GM18867 (cell line): ENCODE data around the gene EIPR1.

Experiments
- ATAC-seq: cut with Tn5 transposase; IDR thresholded peaks from one replicate; pipeline ENCODE4 v1.9.1; 2021; ENCODE audit warnings: mild to moderate bottlenecking, moderate library complexity; ENCODE audit not compliant: unreplicated experiment

The EIPR1 gene

GRCh38 chr2:3309496-3310355 lies 67.9 kb downstream of the EIPR1 start:
- no peak for ATAC-seq

- ATAC-seq, result no peak
Observed at GRCh38 chr2:3307901-3308300, 69.7 kb downstream of the EIPR1 start.

- no peak for ATAC-seq
Observed at GRCh38 chr2:3307236-3307635, 70.4 kb downstream of the EIPR1 start.

- ATAC-seq, result no peak
Observed at GRCh38 chr2:3305952-3306351, 71.7 kb downstream of the EIPR1 start.

GRCh38 chr2:3305431-3305830 lies 72.2 kb downstream of the EIPR1 start:
- no peak for ATAC-seq

- ATAC-seq, result peak; percentile 100
Observed at GRCh38 chr2:3303583-3304406, 73.8 kb downstream of the EIPR1 start.

- ATAC-seq, result peak; percentile 17
Observed at GRCh38 chr2:3302751-3303582, 74.7 kb downstream of the EIPR1 start.

- no peak for ATAC-seq
Observed at GRCh38 chr2:3302421-3302750, 75.2 kb downstream of the EIPR1 start.

GRCh38 chr2:3301001-3301400 lies 76.6 kb downstream of the EIPR1 start:
- no peak for ATAC-seq

GRCh38 chr2:3300224-3300995 lies 77.2 kb downstream of the EIPR1 start:
- ATAC-seq, result no peak

- no peak for ATAC-seq
Observed at GRCh38 chr2:3299703-3300102, 77.9 kb downstream of the EIPR1 start.

GRCh38 chr2:3299130-3299529 lies 78.5 kb downstream of the EIPR1 start:
- ATAC-seq, result no peak

GRCh38 chr2:3298191-3298590 lies 79.4 kb downstream of the EIPR1 start:
- no peak for ATAC-seq

- ATAC-seq, result no peak
Observed at GRCh38 chr2:3297523-3297922, 80.1 kb downstream of the EIPR1 start.

- ATAC-seq, result no peak
Observed at GRCh38 chr2:3296182-3296972, 81.2 kb downstream of the EIPR1 start.

- no peak for ATAC-seq
Observed at GRCh38 chr2:3294493-3294892, 83.1 kb downstream of the EIPR1 start.

GRCh38 chr2:3294069-3294468 lies 83.5 kb downstream of the EIPR1 start:
- no peak for ATAC-seq

- no peak for ATAC-seq
Observed at GRCh38 chr2:3293221-3293620, 84.4 kb downstream of the EIPR1 start.

GRCh38 chr2:3292416-3292815 lies 85.2 kb downstream of the EIPR1 start:
- no peak for ATAC-seq

GRCh38 chr2:3291750-3292149 lies 85.9 kb downstream of the EIPR1 start:
- no peak for ATAC-seq
